Measurements from ENCODE around the gene BLACAT1. TPM values are rescaled to one million over a fixed set of nuclear protein-coding genes. Genes with fewer than 3 reads are reported as not detected.

Gene BLACAT1
- total RNA-seq, 4 donors from 2014 or later: 0.44 TPM; not detected in 3

DNA sequence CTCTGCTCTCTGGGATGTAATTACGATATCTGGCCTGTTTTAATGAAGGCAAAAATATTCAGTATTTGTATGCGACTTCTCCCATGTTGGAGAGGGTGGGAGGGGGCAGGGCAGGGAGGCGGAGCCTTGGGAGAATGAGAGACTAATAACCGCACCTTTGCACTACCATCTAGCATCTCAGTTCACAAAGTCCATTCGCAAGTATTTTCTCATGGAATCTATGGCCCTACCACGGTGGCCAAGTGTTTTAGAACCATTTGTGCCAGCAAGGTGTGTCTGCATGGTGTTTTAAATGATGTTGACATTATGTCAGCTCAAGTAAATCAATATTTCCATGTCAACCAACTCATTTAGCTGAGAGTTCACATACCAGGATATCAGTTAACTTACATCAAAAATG is 14.3 kb upstream of the BLACAT1 start:
- DNase-seq (ENCODE audit: low spot score in 2 of 2): no peak
- WGBS, 2 donors: 81% methylated on average over 6 of the region's 6 CpGs
- Histone ChIP-seq H3K36me3 (no peaks in the 10 kb centered on the region), H3K4me3 (no peak overlapping the region), H3K4me1 (peaks cover 0 to 14% (median 0%) of the 10 kb centered on the region in 4 donors), H3K9me3 (peaks cover 0 to 8% (median 0%) of the 10 kb centered on the region in 4 donors), H3K27me3 (peaks cover 0 to 36% of the 10 kb centered on the region in 2 donors), H3K27ac (no peak overlapping the region)
- TF ChIP-seq, protein P1, sequence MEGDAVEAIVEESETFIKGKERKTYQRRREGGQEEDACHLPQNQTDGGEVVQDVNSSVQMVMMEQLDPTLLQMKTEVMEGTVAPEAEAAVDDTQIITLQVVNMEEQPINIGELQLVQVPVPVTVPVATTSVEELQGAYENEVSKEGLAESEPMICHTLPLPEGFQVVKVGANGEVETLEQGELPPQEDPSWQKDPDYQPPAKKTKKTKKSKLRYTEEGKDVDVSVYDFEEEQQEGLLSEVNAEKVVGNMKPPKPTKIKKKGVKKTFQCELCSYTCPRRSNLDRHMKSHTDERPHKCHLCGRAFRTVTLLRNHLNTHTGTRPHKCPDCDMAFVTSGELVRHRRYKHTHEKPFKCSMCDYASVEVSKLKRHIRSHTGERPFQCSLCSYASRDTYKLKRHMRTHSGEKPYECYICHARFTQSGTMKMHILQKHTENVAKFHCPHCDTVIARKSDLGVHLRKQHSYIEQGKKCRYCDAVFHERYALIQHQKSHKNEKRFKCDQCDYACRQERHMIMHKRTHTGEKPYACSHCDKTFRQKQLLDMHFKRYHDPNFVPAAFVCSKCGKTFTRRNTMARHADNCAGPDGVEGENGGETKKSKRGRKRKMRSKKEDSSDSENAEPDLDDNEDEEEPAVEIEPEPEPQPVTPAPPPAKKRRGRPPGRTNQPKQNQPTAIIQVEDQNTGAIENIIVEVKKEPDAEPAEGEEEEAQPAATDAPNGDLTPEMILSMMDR (IDR thresholded peaks at IDR 0.05): no peak
- TF ChIP-seq POLR2A (IDR thresholded peaks at IDR 0.05): no peak
- no peak for TF ChIP-seq EP300 (IDR thresholded peaks at IDR 0.05)

DNA sequence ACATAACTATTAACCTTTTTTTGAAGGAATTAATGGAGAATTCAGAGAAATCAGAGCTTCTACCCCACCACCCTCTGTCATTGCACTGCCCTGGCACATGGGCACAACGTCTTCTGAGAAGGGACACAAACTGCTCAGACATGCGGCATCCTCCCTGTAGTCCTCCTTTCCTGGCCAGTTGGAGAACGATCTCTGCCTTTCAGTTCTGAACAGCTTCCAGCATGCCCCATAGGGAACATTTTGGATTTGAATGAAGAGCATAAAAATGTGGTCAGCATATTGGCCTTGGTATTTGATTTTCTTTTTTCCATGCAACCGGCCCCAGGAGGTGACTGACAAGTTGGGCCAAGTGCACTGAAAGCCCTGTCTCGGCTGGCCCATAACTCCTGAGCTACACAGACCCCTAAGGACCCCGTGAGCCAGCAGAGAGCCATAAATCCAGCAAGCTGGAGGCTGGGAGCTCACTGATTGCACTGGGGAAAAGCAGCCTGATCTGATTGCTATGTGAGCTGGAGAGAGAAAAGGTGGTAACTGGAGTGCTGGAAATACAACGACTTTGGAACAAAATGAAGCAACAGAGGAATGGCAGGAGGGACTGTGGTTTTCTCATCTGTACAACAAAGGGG is 10.9 kb upstream of the BLACAT1 start:
- Histone ChIP-seq H3K36me3 (no peaks in the 10 kb centered on the region), H3K27ac (no peak overlapping the region), H3K9me3 (no peaks in the 10 kb centered on the region), H3K4me1 (peaks cover 0 to 14% (median 0%) of the 10 kb centered on the region in 4 donors), H3K27me3 (peaks cover 0 to 30% of the 10 kb centered on the region in 2 donors), H3K4me3 (no peak overlapping the region)
- 14 to 25% methylated on average over 7 of the region's 7 CpGs for WGBS, 2 donors
- no peak for DNase-seq (ENCODE audit: low spot score in 2 of 2)
- TF ChIP-seq, protein P1 (IDR thresholded peaks at IDR 0.05): no peak
- TF ChIP-seq EP300 (IDR thresholded peaks at IDR 0.05) (no peak), POLR2A (IDR thresholded peaks at IDR 0.05) (no peak)

DNA sequence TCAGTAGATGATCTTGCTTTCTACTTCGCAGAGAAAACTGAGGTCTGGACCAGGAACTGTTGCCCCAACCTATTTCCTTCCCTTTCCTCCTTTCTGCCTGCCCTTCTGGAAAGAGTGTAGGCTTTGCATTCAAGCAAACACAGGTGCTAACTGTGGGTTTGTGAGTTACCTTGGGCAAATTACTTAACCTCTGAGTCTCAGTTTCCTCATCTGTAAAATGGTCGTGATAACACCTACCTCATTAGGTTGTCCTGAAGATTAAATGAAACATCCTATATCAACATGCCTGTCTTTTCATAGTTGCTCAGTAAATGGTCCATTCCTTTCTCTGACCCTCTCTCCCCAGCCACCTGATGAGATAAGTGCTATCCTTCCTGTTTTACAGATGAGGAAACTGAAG is 9.5 kb upstream of the BLACAT1 start:
- WGBS, 2 donors: 87 to 94% methylated on average over 2 of the region's 2 CpGs
- TF ChIP-seq EP300 (IDR thresholded peaks at IDR 0.05) (no peak), POLR2A (IDR thresholded peaks at IDR 0.05) (no peak)
- TF ChIP-seq, protein P1 (IDR thresholded peaks at IDR 0.05): no peak
- Histone ChIP-seq H3K36me3 (no peaks in the 10 kb centered on the region), H3K4me1 (peaks cover 0 to 14% (median 0%) of the 10 kb centered on the region in 4 donors), H3K4me3 (no peak overlapping the region), H3K27ac (no peak overlapping the region), H3K27me3 (peaks cover 0 to 31% of the 10 kb centered on the region in 2 donors), H3K9me3 (no peaks in the 10 kb centered on the region)
- no peak for DNase-seq (ENCODE audit: low spot score in 2 of 2)

DNA sequence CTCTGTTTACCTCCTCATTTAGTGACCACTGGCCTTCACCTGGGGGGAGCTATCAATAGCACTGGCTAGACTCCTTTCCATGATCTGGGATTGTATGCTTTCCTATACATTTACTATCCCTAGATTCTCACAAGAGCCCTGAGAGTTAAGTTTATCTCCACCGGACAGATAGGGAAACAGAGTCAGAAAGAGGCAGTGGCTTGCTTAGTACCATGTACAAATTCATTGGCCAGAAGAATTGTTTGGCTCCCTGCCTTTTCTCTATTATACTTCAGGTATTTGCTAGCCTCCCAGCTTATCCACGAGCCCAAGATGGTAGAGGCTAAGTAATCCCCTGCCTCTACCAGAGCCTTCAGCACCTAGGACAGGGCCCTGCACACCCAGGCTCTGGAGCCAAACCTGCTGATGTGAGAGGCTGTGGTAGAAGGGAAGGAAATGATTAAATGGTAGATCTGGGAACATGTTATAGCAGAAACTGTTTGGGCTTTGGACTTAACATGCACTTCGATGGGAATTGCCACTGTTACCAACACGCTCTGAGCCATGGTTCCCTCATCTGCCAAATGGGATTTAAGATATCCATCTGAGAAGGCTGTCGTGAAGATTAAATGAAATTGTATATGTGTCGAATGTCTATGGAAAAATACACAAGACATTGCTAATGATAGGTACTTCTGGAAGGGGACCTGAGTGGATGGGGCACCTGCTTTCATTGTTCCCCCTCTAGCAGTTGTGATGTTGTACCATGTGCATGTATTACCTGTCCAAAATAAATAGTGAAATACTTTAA is 3.1 kb upstream of the BLACAT1 start:
- peaks cover 4 to 84% of the 10 kb centered on the region in 2 donors for H3K27me3 ChIP-seq

More for the DNA sequence above, 3.1 kb upstream of the BLACAT1 start:
- TF ChIP-seq POLR2A (IDR thresholded peaks at IDR 0.05) (no peak), EP300 (IDR thresholded peaks at IDR 0.05) (no peak)
- TF ChIP-seq, protein P1 (IDR thresholded peaks at IDR 0.05): no peak
- H3K4me1 ChIP-seq: peaks cover 0 to 26% (median 10%) of the 10 kb centered on the region in 4 donors
- no peak overlapping the region for H3K4me3 ChIP-seq
- H3K27ac ChIP-seq: no peak overlapping the region
- no peaks in the 10 kb centered on the region for H3K36me3 ChIP-seq
- no peaks in the 10 kb centered on the region for H3K9me3 ChIP-seq
- 52 to 57% methylated on average over 6 of the region's 6 CpGs for WGBS, 2 donors
- no peak for DNase-seq (ENCODE audit: low spot score in 2 of 2)

Measured in tibial nerve (tissue), 4 donors.